RWPE1 (cell line): ENCODE results near the gene ZNF470.
A peak's percentile ranks its signal among the peaks of the same experiment; 100 is the strongest.

Source experiments
- CTCF ChIA-PET: fragments of 350-600 bp; sonication (Branson Sonifier 250); formaldehyde crosslinking; extraction: SDS; loops from one replicate; lab custom pipeline; 2021; lab: Yijun Ruan, JAX
- POLR2A ChIA-PET: fragments of 400-600 bp; formaldehyde crosslinking; extraction: SDS; loops from one replicate; lab custom pipeline; 2020; ENCODE audit warnings: antibody characterized with exemption; ENCODE audit not compliant: low non-redundant PET; lab: Yijun Ruan, JAX
- DNase-seq: peaks from one replicate; pipeline ENCODE4 v3.0.0; 2012; ENCODE audit warnings: low spot score
- H3K27ac ChIP-seq: fragments of 450-650 bp; 2 replicates; pipeline ENCODE4 v1.5.1; 2017
- CTCF ChIP-seq: fragments of 450-650 bp; conservative IDR thresholded peaks from 2 replicates; pipeline ENCODE4 v1.5.1; 2017; ENCODE audit warnings: low read depth, mild to moderate bottlenecking

Gene ZNF470

GRCh38 chr19:56637976-56638555 lies 70.8 kb downstream of the ZNF470 start:
- peak; percentile 38 for DNase-seq
- ChIA-PET CTCF (interaction anchor here (0.7 kb wide), 1 partner anchor 261 kb away, joined by 3 read pairs; no protein-coding TSS in a partner anchor), POLR2A (no interaction called here)
- TF ChIP-seq CTCF = no peak
- H3K27ac ChIP-seq = no peak overlapping the region
